Ecto neural progenitor cell (in vitro differentiated cells): ENCODE data around the gene NSUN3.
"Not testable (repeated sequence)": the region's sequence is repeated elsewhere in the genome, so short reads cannot be mapped to it uniquely, and the experiment has no call there.

Experiments
- DNase-seq: peaks from one replicate; pipeline ENCODE4 v3.0.0-alpha.2; 2018; ENCODE audit warnings: low spot score

NSUN3 gene

GRCh38 chr3:94062513-94063404 is at the start of gene NSUN3, which contains the start of gene DHFR2:
NSUN3 (plus strand) TSS chr3:94063061; CDS start chr3:94063127, 66 bp downstream.
DHFR2 (minus strand) TSS chr3:94062916; CDS start chr3:94061511, 1,405 bp downstream.
- DNase-seq = peak; percentile 91

- DNase-seq = no peak
These were observed 47.8 kb upstream of the NSUN3 start for GRCh38 chr3:94015025-94015424.

- DNase-seq = no peak
These were observed 43.2 kb upstream of the NSUN3 start for GRCh38 chr3:94019659-94020058.

- no peak for DNase-seq
These were observed 42.6 kb upstream of the NSUN3 start for GRCh38 chr3:94020293-94020692.

- no peak for DNase-seq
These were observed 38.5 kb upstream of the NSUN3 start for GRCh38 chr3:94024385-94024784.

- no peak for DNase-seq
These were observed 36.2 kb upstream of the NSUN3 start for GRCh38 chr3:94026623-94027022.

- no peak for DNase-seq
These were observed 34.6 kb upstream of the NSUN3 start, which contains the start of gene STX19 for GRCh38 chr3:94028093-94028837. STX19 (minus strand) TSS chr3:94028597; CDS start chr3:94015269, 13,328 bp downstream.

GRCh38 chr3:94036909-94037507 is 25.9 kb upstream of the NSUN3 start:
- no peak for DNase-seq

GRCh38 chr3:94043285-94043684 is 19.6 kb upstream of the NSUN3 start:
- no peak for DNase-seq

- DNase-seq = not testable (repeated sequence)
These were observed 18.5 kb upstream of the NSUN3 start for GRCh38 chr3:94044100-94044936.

GRCh38 chr3:94046533-94046932 is 16.3 kb upstream of the NSUN3 start:
- DNase-seq = no peak

GRCh38 chr3:94049267-94049666 is 13.6 kb upstream of the NSUN3 start:
- no peak for DNase-seq

- DNase-seq = no peak
These were observed 12.3 kb upstream of the NSUN3 start for GRCh38 chr3:94050546-94050945.

GRCh38 chr3:94061297-94061696 is 1.6 kb upstream of the NSUN3 start:
- DNase-seq = no peak

GRCh38 chr3:94063496-94064119 is 747 bp downstream of the NSUN3 start:
- no peak for DNase-seq

- no peak for DNase-seq
These were observed 1.5 kb downstream of the NSUN3 start for GRCh38 chr3:94064243-94064860.

- DNase-seq = no peak
These were observed 2.3 kb downstream of the NSUN3 start for GRCh38 chr3:94065122-94065521.

GRCh38 chr3:94065819-94066480 is 3.1 kb downstream of the NSUN3 start:
- no peak for DNase-seq

GRCh38 chr3:94066506-94067500 is 3.9 kb downstream of the NSUN3 start:
- DNase-seq = no peak
